Gastrocnemius medialis (tissue), 4 donors: Measurements from ENCODE around the gene AP5S1. TPM values are rescaled to one million over a fixed set of nuclear protein-coding genes. Genes with fewer than 3 reads are reported as not detected.

Source experiments
- ATAC-seq, 2 donors: fragments of 150-250 bp; one replicate each; pipeline ENCODE4 v1.9.1; 2016
- DNase-seq, 2 donors: peaks; one replicate each; pipeline ENCODE4 v3.0.0-alpha.2; 2019
- H3K27ac ChIP-seq, 4 donors: fragments of 200-600 bp; sonication (generic); 1 replicate in 1 of 4; 2 replicates in 3 of 4; pipeline ENCODE4 v1.5.1; 2016 to 2018; ENCODE audit warnings: mild to moderate bottlenecking in 2 of 4, moderate library complexity in 1 of 4
- H3K27me3 ChIP-seq, 3 donors: fragments of 200-600 bp; sonication (generic) in 2 of 3; 1 replicate in 1 of 3; 2 replicates in 2 of 3; pipeline versions ENCODE4 v1.5.1 to v1.6.0; 2016 to 2019; ENCODE audit warnings: mild to moderate bottlenecking in 1 of 3, moderate library complexity in 1 of 3
- H3K36me3 ChIP-seq, 2 donors: fragments of 200-600 bp; sonication (generic) in 1 of 2; one replicate each; pipeline ENCODE4 v1.5.1; 2017 to 2018
- H3K4me1 ChIP-seq, 2 donors: fragments of 200-600 bp; sonication (generic) in 1 of 2; one replicate each; pipeline ENCODE4 v1.5.1; 2016 to 2017; ENCODE audit warnings: mild to moderate bottlenecking in 2 of 2
- H3K4me3 ChIP-seq, 4 donors: fragments of 200-600 bp; sonication (generic) in 3 of 4; 1 replicate in 1 of 4; 2 replicates in 3 of 4; pipeline ENCODE4 v1.5.1; 2016 to 2019; ENCODE audit warnings: mild to moderate bottlenecking in 2 of 4
- H3K9me3 ChIP-seq, 3 donors: fragments of 200-600 bp; sonication (generic) in 2 of 3; 1 replicate in 1 of 3; 2 replicates in 2 of 3; pipeline ENCODE4 v1.5.1; 2016 to 2019
- CTCF ChIP-seq, 5 experiments: fragments of 450-650 bp in 3 of 5; fragments of 200-600 bp in 2 of 5; sonication (generic) in 2 of 5; IDR thresholded peaks in 4 of 5; conservative IDR thresholded peaks in 1 of 5; 1 replicate in 4 of 5; 2 replicates in 1 of 5; pipeline ENCODE4 v1.5.1; 2016 to 2019; ENCODE audit warnings: antibody characterized with exemption in 5 of 5, mild to moderate bottlenecking in 3 of 5, moderate library complexity in 3 of 5
- POLR2A ChIP-seq, 2 donors: fragments of 450-650 bp; IDR thresholded peaks; one replicate each; pipeline ENCODE4 v1.6.1; 2017; ENCODE audit warnings: antibody characterized with exemption in 2 of 2, mild to moderate bottlenecking in 2 of 2, moderate library complexity in 2 of 2
- in situ Hi-C, 4 donors: fragments of 200-750 bp; cut with MboI; loops; one replicate each; pipeline versions ENCODE4 v1.15.0 to v1.8.0; 2017; ENCODE audit warnings: low sequenced_read_pairs in 4 of 4
- intact Hi-C: fragments of 100-400 bp; cut with DNase I; formaldehyde crosslinking; loops from one replicate; pipeline ENCODE4 v1.15.1; 2023; ENCODE audit warnings: low total_unique reads
- total RNA-seq, 4 donors: library from RNA; depleted of rRNA; stranded (reverse); fragments of >200 nt; gene quantifications; one replicate each; pipeline versions ENCODE4 v1.1.0 to v1.2.3, GENCODE V29; 2016

AP5S1 gene
- total RNA-seq, 4 donors from 2014 or later = 11.6 to 20.9 (median 17.3) TPM

- H3K27ac ChIP-seq = peak overlapping the region; percentile 79 to 94 (median 88)
- no peaks in the 10 kb centered on the region for H3K9me3 ChIP-seq
- no peaks in the 10 kb centered on the region for H3K36me3 ChIP-seq
- H3K4me3 ChIP-seq = peak overlapping the region; percentile 60 to 90 (median 74)
- H3K27me3 ChIP-seq = no peaks in the 10 kb centered on the region
- in situ Hi-C loops (no loop called here), intact Hi-C loops (loop anchor here (1.0 kb wide), 1 partner anchor 24 kb away; the partner anchor contains the start of gene AP5S1)
- H3K4me1 ChIP-seq = peaks cover 0 to 5% of the 10 kb centered on the region in 2 donors
- ATAC-seq (no peak), DNase-seq (no peak)
- TF ChIP-seq CTCF (IDR thresholded peaks at IDR 0.05 in 4 of 5, conservative IDR thresholded peaks at IDR 0.05 in 1 of 5) (no peak), POLR2A (IDR thresholded peaks at IDR 0.05) (no peak)
These were observed 23.7 kb upstream of the AP5S1 start for GRCh38 chr20:3796477-3797225.

GRCh38 chr20:3797226-3797545 is 23.2 kb upstream of the AP5S1 start:
- Histone ChIP-seq H3K27me3 (no peaks in the 10 kb centered on the region), H3K4me1 (peaks cover 0 to 5% of the 10 kb centered on the region in 2 donors), H3K27ac (peak overlapping the region in 1 of 4 donors; percentile 48), H3K4me3 (peak overlapping the region in 2 of 4 donors; percentile 70 to 79), H3K36me3 (no peaks in the 10 kb centered on the region), H3K9me3 (no peaks in the 10 kb centered on the region)
- TF ChIP-seq CTCF (IDR thresholded peaks at IDR 0.05 in 4 of 5, conservative IDR thresholded peaks at IDR 0.05 in 1 of 5) = no peak
- TF ChIP-seq POLR2A (IDR thresholded peaks at IDR 0.05) = no peak
- intact Hi-C loops = no loop called here
- DNase-seq (no peak), ATAC-seq (no peak)
- in situ Hi-C loops = no loop called here

- Histone ChIP-seq H3K4me3 (peak overlapping the region in 1 of 4 donors; percentile 0), H3K27me3 (no peaks in the 10 kb centered on the region), H3K27ac (peak overlapping the region in 3 of 4 donors; percentile 13 to 48 (median 24)), H3K36me3 (no peaks in the 10 kb centered on the region), H3K4me1 (peaks cover 0 to 5% of the 10 kb centered on the region in 2 donors), H3K9me3 (no peaks in the 10 kb centered on the region)
- in situ Hi-C loops = no loop called here
- intact Hi-C loops = no loop called here
- no peak for DNase-seq
- no peak for ATAC-seq
- TF ChIP-seq POLR2A (IDR thresholded peaks at IDR 0.05) = no peak
- no peak for TF ChIP-seq CTCF (IDR thresholded peaks at IDR 0.05 in 4 of 5, conservative IDR thresholded peaks at IDR 0.05 in 1 of 5)
These were observed 22.6 kb upstream of the AP5S1 start for GRCh38 chr20:3797592-3798372.

- Histone ChIP-seq H3K27me3 (no peaks in the 10 kb centered on the region), H3K4me1 (peaks cover 0 to 5% of the 10 kb centered on the region in 2 donors), H3K27ac (peak overlapping the region in 1 of 4 donors; percentile 48), H3K9me3 (no peaks in the 10 kb centered on the region), H3K4me3 (no peak overlapping the region), H3K36me3 (no peaks in the 10 kb centered on the region)
- DNase-seq (no peak), ATAC-seq (no peak)
- no peak for TF ChIP-seq POLR2A (IDR thresholded peaks at IDR 0.05)
- no peak for TF ChIP-seq CTCF (IDR thresholded peaks at IDR 0.05 in 4 of 5, conservative IDR thresholded peaks at IDR 0.05 in 1 of 5)
- intact Hi-C loops (no loop called here), in situ Hi-C loops (no loop called here)
These were observed 22.0 kb upstream of the AP5S1 start for GRCh38 chr20:3798373-3798768.
